ENCODE results near the gene FAM107A. TPM values are rescaled to one million over a fixed set of nuclear protein-coding genes. Genes with fewer than 3 reads are reported as not detected.

The FAM107A gene
- total and polyA plus RNA-seq, 11 donors = 24.6 to 144 (median 47.9) TPM

DNA sequence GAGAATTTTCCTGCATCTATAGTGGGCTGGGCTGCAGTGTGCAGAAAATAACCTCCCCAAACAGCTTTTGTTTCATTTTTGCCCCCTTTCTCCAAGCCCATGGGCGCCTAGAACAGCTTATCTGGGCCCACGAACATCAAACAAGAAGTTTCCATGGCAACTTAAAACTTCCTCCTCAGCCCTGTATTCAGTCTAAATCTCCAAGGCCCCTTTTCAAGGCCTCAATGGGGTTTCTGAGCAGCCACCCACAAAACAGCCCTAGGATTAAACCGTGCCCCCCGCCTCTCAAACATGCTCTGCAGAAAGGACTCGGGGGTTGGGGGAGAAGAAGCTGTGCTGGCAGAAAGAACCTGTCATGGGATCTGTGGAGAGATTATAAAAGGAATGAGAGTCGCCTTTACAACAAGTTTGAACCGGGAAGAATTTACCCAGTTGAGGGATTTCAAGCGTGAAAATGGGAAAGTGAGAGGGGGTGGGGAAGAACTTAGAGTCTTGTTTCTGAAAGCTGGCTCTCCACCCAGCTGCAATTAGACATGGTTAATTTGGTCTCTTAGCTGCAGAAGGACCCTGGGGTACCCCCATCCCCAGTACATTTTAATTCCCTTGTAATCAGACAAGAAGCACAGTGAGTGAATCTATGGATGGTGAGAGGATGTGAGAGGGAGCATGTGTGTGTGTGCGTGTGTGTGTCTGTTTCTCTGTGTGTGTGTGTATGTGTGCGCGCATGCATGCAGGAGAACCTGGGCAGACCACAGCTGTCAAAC, 4.3 kb upstream of the FAM107A start:
- ATAC-seq (no peak), DNase-seq (no peak)
- 72 to 84% (median 78%) methylated on average over 11 of the region's 11 CpGs for WGBS, 4 donors
- H3K4me3 ChIP-seq = no peak overlapping the region
- H3K9me3 ChIP-seq = no peaks in the 10 kb centered on the region
- H3K27me3 ChIP-seq = peaks cover 0 to 11% (median 0%) of the 10 kb centered on the region in 9 donors
- H3K36me3 ChIP-seq = no peaks in the 10 kb centered on the region
- no peak for TF ChIP-seq POLR2A (IDR thresholded peaks at IDR 0.05)
- TF ChIP-seq CTCF (IDR thresholded peaks at IDR 0.05) = no peak
- intact Hi-C loops (cut with DNase I) = no loop called here
- peak overlapping the region in 1 of 12 donors; percentile 5 for H3K27ac ChIP-seq
- peaks cover 0 to 58% (median 24%) of the 10 kb centered on the region in 12 donors for H3K4me1 ChIP-seq

GRCh38 chr3:58580826-58581327, 3.7 kb upstream of the FAM107A start:
- H3K4me1 ChIP-seq = peaks cover 0 to 58% (median 24%) of the 10 kb centered on the region in 12 donors
- H3K27ac ChIP-seq = peak overlapping the region in 3 of 12 donors; percentile 2 to 10 (median 5)
- intact Hi-C loops (cut with DNase I) = no loop called here
- DNase-seq (no peak), ATAC-seq (no peak)
- no peaks in the 10 kb centered on the region for H3K9me3 ChIP-seq
- H3K36me3 ChIP-seq = no peaks in the 10 kb centered on the region
- peaks cover 0 to 4% (median 0%) of the 10 kb centered on the region in 9 donors for H3K27me3 ChIP-seq
- 82 to 88% (median 82%) methylated on average over 4 of the region's 4 CpGs for WGBS, 4 donors
- H3K4me3 ChIP-seq = no peak overlapping the region
- TF ChIP-seq POLR2A (IDR thresholded peaks at IDR 0.05) (no peak), CTCF (IDR thresholded peaks at IDR 0.05) (no peak)

- intact Hi-C loops (cut with DNase I) = no loop called here
- H3K9me3 ChIP-seq = no peaks in the 10 kb centered on the region
- no peaks in the 10 kb centered on the region for H3K36me3 ChIP-seq
- no peak for DNase-seq
- no peaks in the 10 kb centered on the region for H3K27me3 ChIP-seq
- TF ChIP-seq POLR2A (IDR thresholded peaks at IDR 0.05) = no peak
- TF ChIP-seq CTCF (IDR thresholded peaks at IDR 0.05) = no peak
- WGBS, 4 donors = 95 to 97% (median 96%) methylated on average over 5 of the region's 5 CpGs
- peak overlapping the region in 6 of 12 donors; percentile 50 to 91 (median 72) for H3K27ac ChIP-seq
- no peak overlapping the region for H3K4me3 ChIP-seq
- peaks cover 3 to 56% (median 28%) of the 10 kb centered on the region in 12 donors for H3K4me1 ChIP-seq
- no peak for ATAC-seq
Observed at GRCh38 chr3:58578873-58579272, 1.7 kb upstream of the FAM107A start.

DNA sequence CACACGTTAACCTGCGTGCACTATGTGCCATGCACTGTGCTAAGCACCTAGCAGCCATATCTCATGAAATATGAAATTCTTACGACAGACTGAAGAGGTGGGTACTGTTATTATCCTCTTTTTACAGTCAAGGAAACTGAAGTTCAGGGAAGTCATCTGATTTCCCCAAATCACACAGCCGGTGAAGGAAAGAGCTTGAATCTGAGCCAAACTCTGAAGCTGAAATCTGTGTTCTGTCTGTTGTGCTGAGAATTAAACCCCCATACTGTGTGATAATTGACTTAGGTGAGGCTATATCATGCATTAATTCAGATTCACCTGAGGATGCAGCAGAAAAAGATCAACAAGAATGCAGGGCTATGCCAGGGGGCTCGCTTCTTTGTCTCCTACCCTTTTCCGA, 475 bp downstream of the FAM107A start:
- Histone ChIP-seq H3K4me1 (peaks cover 0 to 73% (median 35%) of the 10 kb centered on the region in 12 donors), H3K27ac (peak overlapping the region; percentile 78 to 99 (median 90)), H3K9me3 (peaks cover 0 to 2% (median 0%) of the 10 kb centered on the region in 12 donors), H3K27me3 (no peaks in the 10 kb centered on the region), H3K36me3 (no peaks in the 10 kb centered on the region), H3K4me3 (peak overlapping the region; percentile 26 to 67 (median 52))
- no peak for DNase-seq
- intact Hi-C loops (cut with DNase I) = loop anchor here in 1 of 10 donors (1.0 kb wide), 1 partner anchor 9 kb away; no protein-coding TSS in a partner anchor
- WGBS, 4 donors = 45 to 64% (median 57%) methylated on average over 6 of the region's 6 CpGs
- ATAC-seq = no peak
- TF ChIP-seq CTCF (IDR thresholded peaks at IDR 0.05) = no peak
- TF ChIP-seq POLR2A (IDR thresholded peaks at IDR 0.05) = no peak
